ENCODE measurements around the gene BRD1. TPM values are rescaled to one million over a fixed set of nuclear protein-coding genes. Genes with fewer than 3 reads are reported as not detected.

BRD1 gene
- total and polyA plus RNA-seq, 5 donors from 2014 or later, result 2.0 to 133 (median 2.3) TPM

DNA sequence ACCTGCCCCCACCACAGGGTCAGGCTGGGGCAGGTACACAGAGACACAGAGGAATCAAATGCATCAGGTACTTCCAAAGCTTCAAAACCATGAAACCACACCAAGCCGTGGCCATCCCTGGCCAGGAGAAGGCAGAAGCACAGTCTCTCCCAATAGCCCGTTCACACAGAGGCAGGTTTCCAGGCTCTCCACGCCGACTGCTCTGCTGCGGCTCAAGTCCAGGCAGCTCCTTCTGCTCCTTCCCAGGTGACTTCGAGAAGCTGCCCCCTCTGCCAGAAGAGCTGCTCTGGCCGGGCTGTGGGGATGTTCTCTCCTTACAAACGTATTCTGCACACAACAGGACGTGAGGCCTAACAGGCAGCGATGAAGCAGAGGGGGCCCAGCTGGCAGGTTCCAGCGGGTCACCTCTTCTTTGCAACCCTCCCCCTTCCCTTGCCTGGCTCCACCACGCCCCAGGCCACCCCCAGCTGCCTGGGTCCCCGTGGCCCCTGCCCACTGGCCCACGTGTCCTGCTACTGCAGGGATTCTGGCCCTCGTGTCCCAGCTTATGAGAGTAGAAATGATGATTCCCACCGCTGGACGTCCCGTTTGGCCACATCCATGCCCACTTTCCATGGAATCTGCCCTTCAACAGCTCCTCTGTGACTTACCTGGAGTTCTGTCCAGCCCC lies 26.1 kb downstream of the BRD1 start:
- Mint-ChIP-seq H3K27ac (peak overlapping the region in 1 of 3 donors; percentile 73), H3K4me1 (peaks cover 0 to 49% (median 13%) of the 10 kb centered on the region in 4 donors)
- DNase-seq, result no peak

DNA sequence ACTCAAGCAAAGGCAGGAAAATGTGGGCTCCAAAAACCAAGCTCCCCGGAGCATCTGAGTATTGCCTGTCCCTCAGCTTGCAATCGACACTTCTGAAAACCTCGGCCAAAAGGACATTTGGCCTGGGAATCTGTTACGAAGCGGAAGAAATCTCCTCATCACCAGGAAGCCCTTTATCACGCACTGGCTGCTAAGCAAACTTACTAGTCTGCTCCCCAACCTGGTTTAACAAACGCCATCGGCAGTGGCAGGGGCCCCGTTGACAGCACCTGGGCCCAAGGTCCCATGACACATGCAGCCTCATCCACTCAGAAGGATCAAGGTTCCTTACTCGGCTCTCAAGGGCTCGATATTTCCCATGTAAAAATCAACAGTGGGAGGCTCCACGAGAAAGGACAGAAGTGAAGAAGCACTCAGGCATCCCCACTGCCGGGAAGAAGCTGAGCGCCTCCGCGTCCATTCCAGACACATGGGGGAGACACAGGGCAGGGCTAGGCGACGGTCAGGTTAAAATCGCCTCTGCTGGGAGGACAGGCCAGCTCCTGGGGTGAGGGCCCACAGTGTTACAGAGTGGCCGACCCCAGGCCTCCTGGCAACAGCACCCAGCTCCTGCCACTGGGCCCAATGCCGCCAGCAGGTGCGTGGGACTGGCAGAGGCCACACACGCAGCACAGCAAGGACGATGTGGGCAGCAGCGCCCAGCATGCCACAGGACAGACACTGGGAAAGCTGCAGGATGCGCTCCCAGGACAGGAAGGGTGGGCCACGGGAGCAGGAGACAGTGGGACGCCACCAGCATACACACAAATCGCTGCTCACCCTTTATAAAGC lies 27.1 kb downstream of the BRD1 start:
- Mint-ChIP-seq H3K27ac (peak overlapping the region in 1 of 3 donors; percentile 42), H3K9me3 (no peaks in the 10 kb centered on the region), H3K36me3 (peaks cover 19% of the 10 kb centered on the region), H3K4me1 (peaks cover 0 to 43% (median 8%) of the 10 kb centered on the region in 4 donors), H3K27me3 (no peaks in the 10 kb centered on the region), H3K4me3 (peak overlapping the region in 1 of 4 donors; percentile 56)
- H3K9me3 ChIP-seq (ENCODE audit: control insufficient read depth in 2 of 2, low read length in 2 of 2), result no peaks in the 10 kb centered on the region
- H3K36me3 ChIP-seq (ENCODE audit: control insufficient read depth, insufficient read depth, low read length), result peaks cover 58% of the 10 kb centered on the region
- H3K27me3 ChIP-seq (ENCODE audit: control insufficient read depth, insufficient read depth, low read length), result no peaks in the 10 kb centered on the region
- H3K4me3 ChIP-seq (ENCODE audit: low read depth, low read length), result no peak overlapping the region
- H3K4me1 ChIP-seq (ENCODE audit: control insufficient read depth, insufficient read depth, low read length, poor library complexity, severe bottlenecking), result peaks cover under 1% of the 10 kb centered on the region
- ATAC-seq (ENCODE audit: low read depth in 2 of 2), result no peak
- DNase-seq, result no peak
- H3K27ac ChIP-seq (ENCODE audit: insufficient read depth, low read length, poor library complexity, severe bottlenecking), result no peak overlapping the region

More for the DNA sequence above, 26.1 kb downstream of the BRD1 start:
- no peaks in the 10 kb centered on the region for H3K27me3 Mint-ChIP-seq
- no peaks in the 10 kb centered on the region for H3K9me3 Mint-ChIP-seq
- Histone ChIP-seq H3K4me1 (ENCODE audit: control insufficient read depth, insufficient read depth, low read length, poor library complexity, severe bottlenecking) (peaks cover 5% of the 10 kb centered on the region), H3K27ac (ENCODE audit: insufficient read depth, low read length, poor library complexity, severe bottlenecking) (no peak overlapping the region), H3K4me3 (ENCODE audit: low read depth, low read length) (no peak overlapping the region), H3K36me3 (ENCODE audit: control insufficient read depth, insufficient read depth, low read length) (peaks cover 53% of the 10 kb centered on the region), H3K9me3 (ENCODE audit: control insufficient read depth in 2 of 2, low read length in 2 of 2) (no peaks in the 10 kb centered on the region), H3K27me3 (ENCODE audit: control insufficient read depth, insufficient read depth, low read length) (no peaks in the 10 kb centered on the region)
- ATAC-seq (ENCODE audit: low read depth in 2 of 2), result no peak
- H3K36me3 Mint-ChIP-seq, result peaks cover 18% of the 10 kb centered on the region
- no peak overlapping the region for H3K4me3 Mint-ChIP-seq

DNA sequence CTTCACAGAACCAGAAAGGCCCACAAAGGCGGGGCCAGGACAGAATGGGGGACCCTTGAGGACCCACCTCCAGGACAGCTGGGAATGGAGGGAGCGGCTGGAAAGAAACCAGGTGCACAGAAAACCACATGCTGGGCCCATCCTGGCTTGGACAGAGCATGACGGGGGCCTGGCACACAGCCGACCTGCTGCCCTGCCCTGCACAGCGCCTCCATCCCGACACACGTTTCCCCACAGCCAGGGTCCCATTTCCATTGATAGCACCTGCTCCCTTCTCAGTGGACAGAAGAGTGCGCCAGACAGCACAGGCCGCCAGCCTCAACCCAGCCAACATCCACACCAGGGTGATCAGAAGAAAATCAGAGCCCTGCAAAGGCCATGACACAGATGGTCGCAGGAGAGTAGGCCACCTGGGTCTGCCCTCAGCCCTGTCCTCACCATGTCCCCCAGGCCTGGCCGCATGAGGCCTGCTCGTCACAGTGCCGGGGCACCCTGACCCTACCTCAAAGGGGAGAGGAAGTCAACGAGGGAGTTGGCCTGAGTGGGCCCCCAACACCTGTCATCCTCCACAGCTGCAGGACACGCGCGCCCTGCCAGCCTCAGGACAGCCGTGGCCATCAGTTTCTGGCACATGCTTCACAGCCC lies 28.1 kb downstream of the BRD1 start:
- Mint-ChIP-seq H3K4me1 (peaks cover 0 to 42% (median 10%) of the 10 kb centered on the region in 4 donors), H3K9me3 (no peaks in the 10 kb centered on the region), H3K27me3 (no peaks in the 10 kb centered on the region), H3K4me3 (no peak overlapping the region), H3K27ac (peak overlapping the region in 1 of 3 donors; percentile 26), H3K36me3 (peaks cover 29% of the 10 kb centered on the region)
- DNase-seq (no peak), ATAC-seq (ENCODE audit: low read depth in 2 of 2) (peak in 1 of 2 donors; percentile 14)
- Histone ChIP-seq H3K36me3 (ENCODE audit: control insufficient read depth, insufficient read depth, low read length) (peaks cover 65% of the 10 kb centered on the region), H3K27ac (ENCODE audit: insufficient read depth, low read length, poor library complexity, severe bottlenecking) (no peak overlapping the region), H3K4me1 (ENCODE audit: control insufficient read depth, insufficient read depth, low read length, poor library complexity, severe bottlenecking) (no peaks in the 10 kb centered on the region), H3K9me3 (ENCODE audit: control insufficient read depth in 2 of 2, low read length in 2 of 2) (no peaks in the 10 kb centered on the region), H3K27me3 (ENCODE audit: control insufficient read depth, insufficient read depth, low read length) (no peaks in the 10 kb centered on the region), H3K4me3 (ENCODE audit: low read depth, low read length) (no peak overlapping the region)

DNA sequence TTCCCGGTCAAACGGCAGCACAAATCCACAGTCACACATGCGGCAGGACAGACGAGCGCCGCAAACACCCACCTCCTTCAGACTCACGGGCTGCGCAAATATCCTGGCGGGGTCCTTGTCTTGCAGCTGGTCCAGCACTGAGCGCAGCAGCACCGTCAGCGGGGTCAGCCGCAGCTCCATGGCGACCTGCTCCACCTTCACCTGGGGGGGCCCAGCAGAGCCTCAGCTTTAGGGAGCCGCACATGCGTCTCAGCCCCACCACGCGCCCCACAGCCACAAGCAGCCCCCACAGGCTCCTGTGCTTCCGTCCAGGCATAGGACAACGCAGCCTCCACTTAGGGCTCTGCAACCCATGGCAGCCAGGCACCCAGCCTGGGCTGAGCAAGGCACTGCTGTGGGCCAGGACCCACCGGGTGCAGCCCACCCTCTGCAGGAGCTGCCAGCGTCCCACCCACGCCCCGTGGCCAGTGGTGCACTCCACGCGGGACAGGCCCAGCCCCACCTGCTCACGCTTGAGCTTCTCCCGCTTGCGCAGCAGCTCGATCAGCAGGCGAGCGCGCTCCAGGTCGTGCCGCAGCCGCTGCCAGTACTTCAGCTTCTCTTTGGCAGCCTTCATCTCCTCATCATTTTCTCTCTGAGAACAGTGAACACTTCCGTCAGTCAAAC lies 29.1 kb downstream of the BRD1 start:
- Mint-ChIP-seq H3K9me3 (no peaks in the 10 kb centered on the region), H3K4me3 (no peak overlapping the region), H3K4me1 (peaks cover 0 to 35% (median 10%) of the 10 kb centered on the region in 4 donors), H3K27ac (no peak overlapping the region), H3K27me3 (no peaks in the 10 kb centered on the region), H3K36me3 (peaks cover 28% of the 10 kb centered on the region)
- ATAC-seq (ENCODE audit: low read depth in 2 of 2) (no peak), DNase-seq (no peak)
- Histone ChIP-seq H3K27me3 (ENCODE audit: control insufficient read depth, insufficient read depth, low read length) (no peaks in the 10 kb centered on the region), H3K4me3 (ENCODE audit: low read depth, low read length) (no peak overlapping the region), H3K27ac (ENCODE audit: insufficient read depth, low read length, poor library complexity, severe bottlenecking) (no peak overlapping the region), H3K4me1 (ENCODE audit: control insufficient read depth, insufficient read depth, low read length, poor library complexity, severe bottlenecking) (no peaks in the 10 kb centered on the region), H3K9me3 (ENCODE audit: control insufficient read depth in 2 of 2, low read length in 2 of 2) (no peaks in the 10 kb centered on the region), H3K36me3 (ENCODE audit: control insufficient read depth, insufficient read depth, low read length) (peaks cover 68% of the 10 kb centered on the region)

DNA sequence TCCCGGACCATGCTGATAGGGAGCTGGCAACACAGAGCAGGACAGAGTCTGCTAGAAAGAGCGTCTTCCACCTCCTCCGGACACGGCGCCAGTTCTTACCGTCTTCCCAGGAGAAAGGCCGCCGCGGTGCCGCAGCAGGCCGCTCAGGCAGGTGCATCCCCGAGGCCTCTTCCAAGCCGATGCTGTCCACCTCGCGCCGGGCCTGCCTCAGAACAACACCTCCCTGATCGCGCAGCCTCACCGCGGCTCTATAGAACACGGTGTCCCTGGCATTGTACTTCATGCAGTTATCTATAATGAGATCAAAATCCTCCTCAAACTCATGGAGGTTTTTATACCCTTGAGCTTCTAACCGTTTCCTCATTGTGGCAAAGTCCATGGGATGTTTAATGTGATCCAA lies 30.0 kb downstream of the BRD1 start:
- DNase-seq, result no peak
- H3K4me1 Mint-ChIP-seq, result peaks cover 0 to 33% (median 16%) of the 10 kb centered on the region in 4 donors
- Histone ChIP-seq H3K4me1 (ENCODE audit: control insufficient read depth, insufficient read depth, low read length, poor library complexity, severe bottlenecking) (no peaks in the 10 kb centered on the region), H3K36me3 (ENCODE audit: control insufficient read depth, insufficient read depth, low read length) (peaks cover 69% of the 10 kb centered on the region), H3K27me3 (ENCODE audit: control insufficient read depth, insufficient read depth, low read length) (no peaks in the 10 kb centered on the region), H3K27ac (ENCODE audit: insufficient read depth, low read length, poor library complexity, severe bottlenecking) (no peak overlapping the region), H3K9me3 (ENCODE audit: control insufficient read depth in 2 of 2, low read length in 2 of 2) (no peaks in the 10 kb centered on the region), H3K4me3 (ENCODE audit: low read depth, low read length) (no peak overlapping the region)
- H3K4me3 Mint-ChIP-seq, result peak overlapping the region in 1 of 4 donors; percentile 10
- H3K27ac Mint-ChIP-seq, result no peak overlapping the region
- no peak for ATAC-seq (ENCODE audit: low read depth in 2 of 2)
- H3K27me3 Mint-ChIP-seq, result no peaks in the 10 kb centered on the region
- H3K9me3 Mint-ChIP-seq, result peaks cover 0 to 2% (median 0%) of the 10 kb centered on the region in 7 donors
- peaks cover 34% of the 10 kb centered on the region for H3K36me3 Mint-ChIP-seq

DNA sequence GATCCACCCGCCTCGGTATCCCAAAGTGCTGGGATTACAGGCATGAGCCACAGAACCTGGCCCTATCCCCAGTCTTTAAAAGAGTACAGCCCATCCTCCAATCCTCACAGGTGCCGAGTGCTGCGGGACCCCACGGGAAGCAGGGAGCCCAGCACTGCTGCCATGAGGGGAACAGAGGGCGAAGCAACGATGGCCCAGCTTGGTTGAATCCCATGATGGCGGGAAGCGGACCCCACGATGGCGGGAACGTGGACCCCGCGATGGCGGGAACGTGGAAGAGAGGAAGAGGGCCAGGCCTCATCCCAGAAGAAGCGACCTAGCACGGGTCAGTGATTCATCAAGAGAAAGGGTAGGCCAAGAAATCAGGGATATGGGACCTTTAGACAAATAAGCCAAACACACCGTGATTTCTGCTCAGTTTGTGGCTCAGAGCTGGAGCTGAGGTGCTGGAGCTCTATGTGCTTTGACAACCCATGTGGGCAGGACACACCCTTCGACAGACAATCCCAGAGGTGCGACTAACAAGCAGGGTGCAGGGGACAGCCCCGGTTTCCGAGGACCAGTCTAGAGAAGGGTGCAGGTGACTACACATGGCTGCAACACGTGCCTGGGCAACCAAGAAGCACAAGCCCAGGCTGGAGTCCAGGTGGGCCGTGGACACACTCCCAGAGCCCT lies 30.9 kb downstream of the BRD1 start:
- Mint-ChIP-seq H3K27ac (peak overlapping the region in 1 of 3 donors; percentile 79), H3K9me3 (peaks cover 0 to 2% (median 0%) of the 10 kb centered on the region in 7 donors), H3K4me3 (no peak overlapping the region), H3K36me3 (peaks cover 41% of the 10 kb centered on the region), H3K4me1 (peaks cover 0 to 38% (median 19%) of the 10 kb centered on the region in 4 donors), H3K27me3 (no peaks in the 10 kb centered on the region)
- no peak for DNase-seq
- ATAC-seq (ENCODE audit: low read depth in 2 of 2), result no peak
- no peaks in the 10 kb centered on the region for H3K9me3 ChIP-seq (ENCODE audit: control insufficient read depth in 2 of 2, low read length in 2 of 2)
- no peaks in the 10 kb centered on the region for H3K27me3 ChIP-seq (ENCODE audit: control insufficient read depth, insufficient read depth, low read length)
- peaks cover 5% of the 10 kb centered on the region for H3K4me1 ChIP-seq (ENCODE audit: control insufficient read depth, insufficient read depth, low read length, poor library complexity, severe bottlenecking)
- no peak overlapping the region for H3K4me3 ChIP-seq (ENCODE audit: low read depth, low read length)
- no peak overlapping the region for H3K27ac ChIP-seq (ENCODE audit: insufficient read depth, low read length, poor library complexity, severe bottlenecking)
- peaks cover 76% of the 10 kb centered on the region for H3K36me3 ChIP-seq (ENCODE audit: control insufficient read depth, insufficient read depth, low read length)

DNA sequence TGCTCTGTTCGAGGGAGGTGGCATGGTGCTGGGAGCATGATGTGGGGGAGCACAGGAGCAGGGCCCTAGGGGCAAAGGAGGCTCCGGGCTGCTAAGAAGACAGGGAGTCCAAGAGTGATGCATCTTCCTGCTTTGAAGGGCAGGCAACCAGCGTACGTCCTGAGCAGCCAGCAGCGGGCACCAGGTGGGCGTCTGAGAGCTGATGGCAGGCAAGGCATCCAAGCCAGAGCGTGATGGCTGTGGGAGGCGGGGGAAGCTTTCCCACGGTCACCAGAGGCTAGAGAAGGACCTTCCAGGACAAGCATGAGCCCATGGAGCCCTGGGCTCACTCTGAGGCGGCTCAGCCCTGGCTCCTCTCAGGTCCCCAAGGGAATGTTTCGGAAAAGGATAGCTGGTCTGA lies 32.2 kb downstream of the BRD1 start:
- Mint-ChIP-seq H3K9me3 (peaks cover 0 to 2% (median 0%) of the 10 kb centered on the region in 7 donors), H3K27ac (peak overlapping the region in 1 of 3 donors; percentile 83), H3K4me1 (peaks cover 5 to 40% (median 24%) of the 10 kb centered on the region in 4 donors), H3K36me3 (peaks cover 41% of the 10 kb centered on the region), H3K27me3 (no peaks in the 10 kb centered on the region), H3K4me3 (no peak overlapping the region)
- peaks cover 11% of the 10 kb centered on the region for H3K4me1 ChIP-seq (ENCODE audit: control insufficient read depth, insufficient read depth, low read length, poor library complexity, severe bottlenecking)
- H3K27ac ChIP-seq (ENCODE audit: insufficient read depth, low read length, poor library complexity, severe bottlenecking), result no peak overlapping the region
- DNase-seq, result no peak
- no peaks in the 10 kb centered on the region for H3K27me3 ChIP-seq (ENCODE audit: control insufficient read depth, insufficient read depth, low read length)
- H3K4me3 ChIP-seq (ENCODE audit: low read depth, low read length), result no peak overlapping the region
- no peak for ATAC-seq (ENCODE audit: low read depth in 2 of 2)
- H3K9me3 ChIP-seq (ENCODE audit: control insufficient read depth in 2 of 2, low read length in 2 of 2), result no peaks in the 10 kb centered on the region
- peaks cover 79% of the 10 kb centered on the region for H3K36me3 ChIP-seq (ENCODE audit: control insufficient read depth, insufficient read depth, low read length)

Measured in CD4-positive, CD25-positive, alpha-beta regulatory T cell (primary cell).